Choroid plexus epithelial cell (primary cell): ENCODE measurements around the gene C1QTNF2.

ENCODE experiments used
- DNase-seq: peaks from one replicate; pipeline ENCODE4 v3.0.0-alpha.2; 2010; ENCODE audit warnings: low read depth
- H3K4me3 ChIP-seq: 2 replicates; pipeline ENCODE4 v1.5.1; 2011; ENCODE audit warnings: low read depth, mild to moderate bottlenecking, control low read depth, low read length, moderate library complexity
- TF ChIP-seq, protein P1 (sequence below): conservative IDR thresholded peaks from 2 replicates; pipeline ENCODE4 v1.5.1; 2011; ENCODE audit warnings: low read depth, mild to moderate bottlenecking, control low read depth, inconsistent platforms, low read length, moderate library complexity

C1QTNF2 gene

DNA sequence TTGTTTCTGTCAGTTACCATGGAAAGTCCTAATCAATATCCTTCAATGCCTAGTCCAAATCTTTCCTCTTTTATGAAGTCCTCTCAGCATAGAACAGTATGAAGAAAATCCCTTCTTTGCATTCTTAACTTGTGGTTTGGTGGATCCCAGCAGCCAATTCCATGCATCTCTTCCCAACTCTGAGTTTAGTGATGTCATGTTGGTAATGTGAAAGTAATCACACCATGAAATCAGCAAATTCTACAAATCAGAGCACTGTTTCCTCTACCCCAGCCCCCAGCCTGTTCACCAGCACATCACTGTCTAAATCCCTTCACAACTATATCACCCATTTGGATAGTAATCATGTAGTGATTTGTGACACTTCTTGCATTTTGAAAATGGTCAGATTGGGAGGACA lies 4.7 kb upstream of the C1QTNF2 start:
- no peak for DNase-seq
- TF ChIP-seq, protein P1, sequence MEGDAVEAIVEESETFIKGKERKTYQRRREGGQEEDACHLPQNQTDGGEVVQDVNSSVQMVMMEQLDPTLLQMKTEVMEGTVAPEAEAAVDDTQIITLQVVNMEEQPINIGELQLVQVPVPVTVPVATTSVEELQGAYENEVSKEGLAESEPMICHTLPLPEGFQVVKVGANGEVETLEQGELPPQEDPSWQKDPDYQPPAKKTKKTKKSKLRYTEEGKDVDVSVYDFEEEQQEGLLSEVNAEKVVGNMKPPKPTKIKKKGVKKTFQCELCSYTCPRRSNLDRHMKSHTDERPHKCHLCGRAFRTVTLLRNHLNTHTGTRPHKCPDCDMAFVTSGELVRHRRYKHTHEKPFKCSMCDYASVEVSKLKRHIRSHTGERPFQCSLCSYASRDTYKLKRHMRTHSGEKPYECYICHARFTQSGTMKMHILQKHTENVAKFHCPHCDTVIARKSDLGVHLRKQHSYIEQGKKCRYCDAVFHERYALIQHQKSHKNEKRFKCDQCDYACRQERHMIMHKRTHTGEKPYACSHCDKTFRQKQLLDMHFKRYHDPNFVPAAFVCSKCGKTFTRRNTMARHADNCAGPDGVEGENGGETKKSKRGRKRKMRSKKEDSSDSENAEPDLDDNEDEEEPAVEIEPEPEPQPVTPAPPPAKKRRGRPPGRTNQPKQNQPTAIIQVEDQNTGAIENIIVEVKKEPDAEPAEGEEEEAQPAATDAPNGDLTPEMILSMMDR, result no peak
- no peak overlapping the region for H3K4me3 ChIP-seq

DNA sequence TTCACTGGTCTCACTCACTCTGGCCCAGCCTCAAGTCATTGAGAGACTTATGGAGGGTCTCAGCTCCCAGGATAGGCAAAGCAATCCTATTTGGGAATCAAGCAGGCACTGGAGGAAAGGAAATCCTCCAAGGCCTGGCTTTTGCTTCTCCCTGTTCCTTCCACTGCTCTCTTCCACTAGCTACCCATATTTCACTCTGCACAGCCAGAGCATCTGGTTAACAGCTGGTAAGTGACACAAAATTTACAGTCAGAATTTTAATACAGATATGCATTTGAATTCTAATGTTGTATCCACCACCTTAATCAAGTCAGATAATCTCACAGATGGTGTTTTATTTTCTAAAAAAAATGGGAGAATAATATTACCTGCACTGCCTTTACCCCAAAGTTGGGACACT lies 868 bp upstream of the C1QTNF2 start:
- no peak for DNase-seq
- TF ChIP-seq, protein P1, result no peak
- no peak overlapping the region for H3K4me3 ChIP-seq

DNA sequence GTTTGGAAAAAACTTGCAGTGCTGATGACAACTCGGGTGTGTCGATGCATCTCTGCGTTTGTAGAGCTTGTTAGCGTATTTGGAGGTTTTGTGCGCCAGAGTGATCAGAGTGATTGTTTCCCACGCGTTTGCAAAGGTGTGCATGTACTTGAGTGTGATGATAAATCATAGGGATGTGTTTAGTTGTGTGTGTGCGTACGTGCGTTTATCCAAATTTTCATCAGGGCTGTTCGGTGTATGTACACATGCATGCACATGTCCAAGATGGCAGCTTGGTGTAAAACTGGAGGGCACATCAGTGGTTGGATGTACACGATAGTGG lies 248 bp upstream of the C1QTNF2 start:
- no peak for DNase-seq
- peak overlapping the region; percentile 61 for H3K4me3 ChIP-seq
- TF ChIP-seq, protein P1, result no peak

DNA sequence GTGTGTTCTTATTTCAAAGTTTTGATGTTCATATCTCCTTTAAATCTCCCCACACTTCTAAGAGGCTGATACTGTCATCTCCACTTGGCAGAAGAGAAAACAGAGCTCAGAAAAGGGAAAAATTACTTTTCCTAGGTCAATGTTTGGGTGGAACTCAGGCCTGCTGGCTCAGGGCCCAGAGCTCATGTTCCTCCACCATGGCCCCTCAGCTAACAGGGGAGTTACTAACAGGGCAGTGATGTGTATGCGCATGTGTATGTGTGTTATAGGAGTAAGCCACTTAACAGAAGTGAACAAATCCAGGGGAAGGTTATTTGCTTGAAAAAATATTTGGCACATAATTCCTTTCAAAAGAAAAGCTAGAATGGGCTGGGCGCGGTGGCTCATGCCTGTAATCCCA lies 2.5 kb downstream of the C1QTNF2 start:
- TF ChIP-seq, protein P1, result no peak
- H3K4me3 ChIP-seq, result no peak overlapping the region
- DNase-seq, result no peak

DNA sequence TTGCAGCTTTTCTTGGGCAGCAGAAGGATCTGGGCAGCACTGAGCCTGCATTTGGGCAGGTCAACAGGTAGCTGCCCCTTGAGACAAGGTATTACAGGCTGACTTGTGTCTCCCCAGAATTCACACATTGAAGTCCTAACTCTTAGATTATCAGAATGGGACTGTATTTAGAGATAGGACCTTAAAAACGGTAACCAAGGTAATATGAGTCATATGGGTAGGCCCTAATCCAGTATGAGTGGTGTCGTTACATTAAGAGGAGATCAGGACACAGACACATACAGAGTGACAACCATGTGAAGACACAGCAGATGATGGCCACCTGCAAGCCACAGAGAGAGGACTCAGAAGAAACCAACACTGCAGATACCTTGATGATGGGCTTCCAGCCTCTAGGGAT lies 3.2 kb downstream of the C1QTNF2 start:
- DNase-seq, result no peak
- TF ChIP-seq, protein P1, result no peak
- no peak overlapping the region for H3K4me3 ChIP-seq

DNA sequence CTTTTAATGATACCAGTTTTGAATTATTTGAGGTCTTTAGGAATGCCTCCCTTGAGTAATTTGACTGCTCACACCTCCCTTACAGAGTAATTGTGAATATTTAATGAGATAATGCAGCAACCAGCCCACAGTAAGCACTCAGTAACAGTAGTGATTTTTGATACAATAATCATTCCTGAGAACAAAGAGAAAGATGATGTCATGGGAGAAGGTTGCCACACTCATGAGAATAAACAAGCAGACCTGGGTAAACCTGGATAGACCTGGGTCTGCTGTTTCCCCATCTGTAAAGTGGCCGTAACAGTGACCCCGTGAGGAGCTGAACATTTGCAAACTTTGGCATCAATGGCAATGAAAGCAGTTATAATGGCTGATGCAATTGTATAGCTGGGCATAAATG lies 4.2 kb downstream of the C1QTNF2 start:
- DNase-seq, result no peak
- H3K4me3 ChIP-seq, result no peak overlapping the region
- TF ChIP-seq, protein P1, result no peak

DNA sequence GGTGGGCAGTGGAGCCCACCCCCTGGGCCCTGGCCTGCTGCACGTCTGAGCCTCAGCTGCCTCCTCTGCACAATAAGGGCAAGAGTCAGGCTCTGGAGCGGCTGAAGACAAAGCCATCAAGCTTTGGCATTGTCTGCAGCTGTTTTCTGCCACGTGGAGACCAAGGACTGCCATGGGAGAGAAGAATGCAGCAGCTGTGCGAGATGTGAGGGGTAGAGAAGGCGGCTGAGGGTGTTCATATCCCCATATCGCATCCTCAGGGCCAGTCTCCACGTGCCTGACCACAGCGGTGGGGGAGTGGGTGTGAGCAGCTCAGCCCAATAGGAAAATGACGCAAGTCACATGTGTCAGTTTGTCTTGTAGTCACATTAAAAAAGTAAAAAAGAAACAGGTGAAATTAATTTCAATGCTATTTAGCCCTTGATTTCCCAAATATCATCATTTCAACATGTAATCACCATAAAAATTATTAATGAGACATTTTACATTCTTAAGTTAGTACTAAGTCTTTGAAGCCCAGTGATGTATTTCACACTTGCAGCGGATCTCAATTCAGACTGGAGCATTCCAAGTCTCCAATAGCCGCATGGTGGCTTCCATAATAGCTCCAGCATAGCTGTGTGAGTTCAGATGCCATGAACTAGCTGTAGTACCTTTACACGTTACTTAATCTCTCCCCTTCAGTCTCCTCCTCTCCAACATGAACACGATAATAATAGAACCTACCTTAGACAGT lies 6.6 kb downstream of the C1QTNF2 start:
- no peak for DNase-seq
- TF ChIP-seq, protein P1, result no peak
- no peak overlapping the region for H3K4me3 ChIP-seq
